GM12878 (cell line): ENCODE measurements around the gene TTC17. TPM values are rescaled to one million over a fixed set of nuclear protein-coding genes. Genes with fewer than 3 reads are reported as not detected.

Experiments used
- ATAC-seq: fragments of 200-7000 bp; cut with Tn5 transposase; 3 replicates; pipeline ENCODE4 v1.9.1; 2020; ENCODE audit warnings: mild to moderate bottlenecking, moderate library complexity
- BruUV-seq: library from RNA; stranded (reverse); fragments of 400-500 nt; replicated peaks from 2 replicates; lab custom pipeline; 2021; lab: Mats Ljungman, UMichigan
- CTCF ChIA-PET: fragments of 300-600 bp; sonication (Branson Sonifier 250); formaldehyde crosslinking; extraction: SDS; loops from one replicate; lab custom pipeline; 2021; ENCODE audit warnings: inconsistent platforms; lab: Yijun Ruan, JAX
- POLR2A ChIA-PET: fragments of 350-600 bp; formaldehyde crosslinking; extraction: SDS; loops from one replicate; lab custom pipeline; 2021; ENCODE audit warnings: inconsistent platforms; lab: Charles Lee
- RAD21 ChIA-PET: fragments of 300-600 bp; sonication (Branson Sonifier 250); formaldehyde crosslinking; loops from one replicate; lab custom pipeline; 2023; ENCODE audit warnings: antibody characterized with exemption; ENCODE audit not compliant: unreplicated experiment; lab: Charles Lee
- SMC1A ChIA-PET: fragments of 300-600 bp; sonication (Branson Sonifier 250); formaldehyde crosslinking; loops from one replicate; lab custom pipeline; 2023; ENCODE audit not compliant: unreplicated experiment, uncharacterized antibody; lab: Charles Lee
- DNase-seq: peaks from one replicate; pipeline ENCODE4 v3.0.0-alpha.2; 2011; ENCODE audit warnings: low read depth, low spot score
- FAIRE-seq: peaks from 3 replicates; lab custom pipeline; 2011; peaks lifted over from hg19 to GRCh38; lab: Jason Lieb, UNC
- H2AFZ ChIP-seq: 2 replicates; pipeline ENCODE4 v1.6.0; 2011; ENCODE audit warnings: low read depth, low read length, control low read depth; ENCODE audit not compliant: control insufficient read depth
- H3K27ac ChIP-seq: 2 replicates; pipeline ENCODE4 v1.5.1; 2011; ENCODE audit warnings: control low read depth; ENCODE audit not compliant: control insufficient read depth, insufficient read depth
- H3K27me3 ChIP-seq, 2 experiments: replicated peaks in 1 of 2; 2 replicates each; pipeline versions ENCODE4 v1.6.0 to v1.6.1; 2011; ENCODE audit warnings: low read length in 1 of 2; ENCODE audit not compliant: control insufficient read depth in 2 of 2, insufficient read depth in 2 of 2
- H3K36me3 ChIP-seq, 2 experiments: 2 replicates each; pipeline ENCODE4 v1.5.1; 2011; ENCODE audit warnings: low read length in 1 of 2; ENCODE audit not compliant: control insufficient read depth in 2 of 2, insufficient read depth in 2 of 2
- H3K4me1 ChIP-seq: 2 replicates; pipeline ENCODE4 v1.6.1; 2011; ENCODE audit warnings: mild to moderate bottlenecking, low read length, moderate library complexity, mixed read lengths; ENCODE audit not compliant: control insufficient read depth, insufficient read depth
- H3K4me2 ChIP-seq: 2 replicates; pipeline ENCODE4 v1.6.0; 2011; ENCODE audit warnings: control low read depth; ENCODE audit not compliant: control insufficient read depth, insufficient read depth
- H3K4me3 ChIP-seq: fragments of 200-600 bp; sonication (generic); 2 replicates; pipeline ENCODE4 v1.5.1; 2016
- H3K79me2 ChIP-seq: 2 replicates; pipeline ENCODE4 v1.6.0; 2011; ENCODE audit warnings: low read length; ENCODE audit not compliant: control insufficient read depth, insufficient read depth
- H3K9ac ChIP-seq: 2 replicates; pipeline ENCODE4 v1.8.0; 2011; ENCODE audit warnings: low read length, control low read depth, mixed read lengths; ENCODE audit not compliant: control insufficient read depth, insufficient read depth
- H3K9me3 ChIP-seq: replicated peaks from 3 replicates; pipeline ENCODE4 v1.5.1; 2011; ENCODE audit warnings: mild to moderate bottlenecking, low read length; ENCODE audit not compliant: control insufficient read depth, insufficient read depth
- H4K20me1 ChIP-seq: 2 replicates; pipeline ENCODE4 v1.6.0; 2011; ENCODE audit not compliant: control insufficient read depth, insufficient read depth
- ATF2 ChIP-seq: IDR thresholded peaks from 2 replicates; pipeline ENCODE4 v1.6.1; 2012; ENCODE audit warnings: low read length, inconsistent platforms
- IRF3 ChIP-seq: fragments of 450-650 bp; IDR thresholded peaks from 2 replicates; pipeline ENCODE4 v1.6.1; 2014; ENCODE audit warnings: mild to moderate bottlenecking
- SUPT20H ChIP-seq: IDR thresholded peaks from 2 replicates; pipeline ENCODE4 v1.6.1; 2011; ENCODE audit warnings: low read depth, mild to moderate bottlenecking, low read length, moderate library complexity, borderline replicate concordance; ENCODE audit not compliant: control insufficient read depth
- ZBED1 ChIP-seq: IDR thresholded peaks from 2 replicates; pipeline ENCODE4 v1.6.1; 2016; ENCODE audit warnings: borderline replicate concordance
- ZNF207 ChIP-seq: fragments of 450-650 bp; IDR thresholded peaks from 2 replicates; pipeline ENCODE4 v1.6.1; 2014; ENCODE audit warnings: antibody characterized with exemption, mild to moderate bottlenecking, borderline replicate concordance
- ZNF622 ChIP-seq: fragments of 450-650 bp; IDR thresholded peaks from 2 replicates; pipeline ENCODE4 v1.6.1; 2017; ENCODE audit warnings: mild to moderate bottlenecking, inconsistent platforms
- WGBS: methylation state at CpG from one replicate; pipeline ENCODE4 v1.1.6; 2016; ENCODE audit warnings: low lambda C conversion rate; ENCODE audit not compliant: insufficient replicate concordance, insufficient coverage; ENCODE audit errors: missing lambda C conversion rate; 5-methylcytosine and 5-hydroxymethylcytosine counted together
- in situ Hi-C: fragments of 300-500 bp; cut with MboI; formaldehyde crosslinking; loops from 9 replicates; pipeline ENCODE4 v1.14.3; 2018; ENCODE audit warnings: mixed read lengths
- intact Hi-C: fragments of 100-400 bp; cut with micrococcal nuclease; formaldehyde crosslinking; loops from one replicate; pipeline ENCODE4 v1.14.2; 2022; ENCODE audit not compliant: unreplicated experiment
- polyA plus RNA-seq, 11 experiments: library from polyadenylated mRNA; depleted of rRNA in 4 of 11; unstranded in 6 of 11; stranded (reverse) in 5 of 11; fragments of >200 nt; fragmentation: Nextera tagmentation in 4 of 11; fragmentation: Illumina TruSeq in 1 of 11; extraction: Ambion mirVana in 4 of 11; extraction: Trizol in 1 of 11; gene quantifications; 1 replicate in 1 of 11; 2 replicates in 10 of 11; pipeline versions ENCODE4 v1.2.1 to v1.2.3, GENCODE V29; 2011 to 2016; ENCODE audit warnings: inconsistent platforms in 2 of 11, missing spikeins in 2 of 11, low read depth in 1 of 11
- total RNA-seq, 4 experiments: library from RNA; depleted of rRNA in 3 of 4; stranded (reverse); fragments of >200 nt in 3 of 4; fragmentation: Illumina TruSeq in 1 of 4; extraction: Trizol in 1 of 4; gene quantifications; 2 replicates each; pipeline versions ENCODE4 v1.2.1 to v1.2.3, GENCODE V29; 2013 to 2021
- TF ChIP-seq, protein P1 (sequence below): fragments of 150-350 bp; IDR thresholded peaks from 2 replicates; pipeline ENCODE4 v1.6.1; 2014; ENCODE audit warnings: mild to moderate bottlenecking, low read depth, low read length

The TTC17 gene
- total and polyA plus RNA-seq, 10 of the 15 experiments (the other 5 are each of a cell fraction or from before 2014, with no cell fraction given) = 15.9 to 116 (median 41.5) TPM

DNA sequence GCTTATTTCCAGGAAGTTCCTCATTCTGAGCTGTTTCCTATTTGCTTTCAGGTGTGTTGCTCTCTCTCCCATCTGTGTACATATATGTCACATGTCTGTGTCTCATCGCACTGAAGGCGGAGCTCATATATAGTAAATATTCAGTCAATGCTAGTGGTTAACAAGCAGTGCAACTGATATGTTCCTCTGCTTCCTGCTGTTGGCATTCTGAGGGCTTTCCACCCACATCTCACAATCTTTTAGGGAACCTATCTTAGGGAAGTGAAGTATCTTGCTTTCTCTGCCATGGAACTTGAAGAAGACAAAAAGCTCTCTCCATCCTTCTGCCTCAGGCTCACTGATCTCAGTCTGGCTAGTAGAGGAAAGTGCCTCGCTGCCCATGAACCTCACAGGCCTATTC is 139.8 kb downstream of the TTC17 start:
- H3K27ac ChIP-seq = no peak overlapping the region
- no peaks in the 10 kb centered on the region for H3K27me3 ChIP-seq
- no peaks in the 10 kb centered on the region for H3K79me2 ChIP-seq
- peaks cover 0 to 5% of the 10 kb centered on the region in 2 experiments; a peak in 1 of 4 replicates for H3K36me3 ChIP-seq
- no peak overlapping the region for H3K9ac ChIP-seq
- ChIA-PET CTCF (interaction anchor here (1.1 to 1.9 kb wide), 5 partner anchors 10 to 353 kb away, joined by 3 to 6 read pairs (median 5); no protein-coding TSS in a partner anchor), RAD21 (no interaction called here), SMC1A (interaction anchor here (1.2 kb wide), 1 partner anchor 19 kb away, joined by 4 read pairs; no protein-coding TSS in a partner anchor), POLR2A (no interaction called here)
- in situ Hi-C loops = no loop called here
- no peak overlapping the region for H3K4me3 ChIP-seq
- FAIRE-seq (no peak), ATAC-seq (no peak), DNase-seq (no peak)
- TF ChIP-seq ZNF622 (no peak), ZNF207 (no peak), IRF3 (no peak), ATF2 (no peak), ZBED1 (no peak), SUPT20H (no peak)
- TF ChIP-seq, protein P1, sequence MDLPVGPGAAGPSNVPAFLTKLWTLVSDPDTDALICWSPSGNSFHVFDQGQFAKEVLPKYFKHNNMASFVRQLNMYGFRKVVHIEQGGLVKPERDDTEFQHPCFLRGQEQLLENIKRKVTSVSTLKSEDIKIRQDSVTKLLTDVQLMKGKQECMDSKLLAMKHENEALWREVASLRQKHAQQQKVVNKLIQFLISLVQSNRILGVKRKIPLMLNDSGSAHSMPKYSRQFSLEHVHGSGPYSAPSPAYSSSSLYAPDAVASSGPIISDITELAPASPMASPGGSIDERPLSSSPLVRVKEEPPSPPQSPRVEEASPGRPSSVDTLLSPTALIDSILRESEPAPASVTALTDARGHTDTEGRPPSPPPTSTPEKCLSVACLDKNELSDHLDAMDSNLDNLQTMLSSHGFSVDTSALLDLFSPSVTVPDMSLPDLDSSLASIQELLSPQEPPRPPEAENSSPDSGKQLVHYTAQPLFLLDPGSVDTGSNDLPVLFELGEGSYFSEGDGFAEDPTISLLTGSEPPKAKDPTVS = no peak
- H2AFZ ChIP-seq = no peak overlapping the region
- no peak overlapping the region for H3K4me2 ChIP-seq
- H3K4me1 ChIP-seq = no peaks in the 10 kb centered on the region
- no peaks in the 10 kb centered on the region for H3K9me3 ChIP-seq
- H4K20me1 ChIP-seq = no peaks in the 10 kb centered on the region
- 52% methylated on average over 3 of the region's 3 CpGs for WGBS
- no TSS peak for BruUV-seq
- intact Hi-C loops = no loop called here
